UCSD-AML1 (cell line): Measurements from ENCODE around the gene NXPH2.
"Not testable (repeated sequence)": the region's sequence is repeated elsewhere in the genome, so short reads cannot be mapped to it uniquely, and the experiment has no call there.

Experiments used
- DNase-seq: peaks from one replicate; lab custom pipeline; 2025; ENCODE audit not compliant: unreplicated experiment; lab: John Stamatoyannopoulos, UW

Gene NXPH2

DNA sequence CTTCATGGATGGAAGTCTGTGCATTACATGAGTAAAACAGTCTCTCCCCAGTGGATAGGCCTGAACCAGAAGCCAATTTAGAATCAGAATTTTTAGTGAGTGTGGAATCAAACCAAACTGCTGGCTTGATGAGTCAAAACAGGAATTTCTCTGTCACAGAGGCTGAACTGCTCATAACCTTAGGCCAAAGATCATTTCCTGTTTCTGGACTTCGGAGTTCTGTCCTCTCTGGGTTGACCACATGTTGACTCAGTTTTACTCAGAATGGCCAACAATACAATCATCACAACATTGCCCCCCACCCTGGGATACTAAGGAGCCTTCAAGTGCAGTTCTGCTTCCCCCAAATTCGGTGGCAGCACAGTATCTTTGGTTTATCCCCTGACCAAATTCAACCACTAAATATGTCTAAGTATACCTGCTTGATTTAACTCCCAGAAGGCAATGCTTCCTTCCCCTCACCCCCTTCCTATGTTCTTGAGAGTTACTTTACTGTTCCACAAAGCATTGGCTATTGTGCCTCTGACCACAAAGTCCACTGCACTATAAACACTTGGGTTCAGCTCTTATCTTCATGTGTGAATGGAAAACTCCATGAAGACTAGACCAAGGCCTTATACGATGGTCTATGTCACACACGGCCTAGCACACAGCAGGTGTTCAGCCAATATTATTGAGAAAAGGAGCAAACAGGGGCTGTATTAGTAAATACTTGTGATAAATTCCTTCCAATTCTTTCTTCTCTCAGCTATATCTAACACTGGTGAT, 67.8 kb downstream of the NXPH2 start:
- DNase-seq, result no peak

DNA sequence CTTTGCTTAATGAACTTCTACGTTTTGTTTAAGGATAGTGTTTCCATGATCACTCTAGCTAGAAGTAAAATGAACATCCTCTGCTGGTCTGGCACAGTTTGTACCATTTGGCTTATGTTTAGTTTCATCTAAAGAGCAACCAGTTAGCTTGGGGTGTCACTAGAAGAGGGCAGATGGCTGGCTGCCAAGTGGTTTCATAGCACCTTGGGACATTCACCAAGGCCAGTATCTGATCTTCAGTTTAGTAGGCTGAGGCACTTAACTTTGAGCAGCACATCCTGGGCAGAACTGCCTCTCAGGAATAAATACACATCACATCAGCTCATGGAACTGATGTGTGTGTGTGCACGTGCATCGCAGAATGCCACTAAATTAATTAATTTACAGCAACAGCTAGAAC, 68.4 kb downstream of the NXPH2 start:
- peak; percentile 10 for DNase-seq

- no peak for DNase-seq
Observed at GRCh38 chr2:138708682-138709241, 71.4 kb downstream of the NXPH2 start.

GRCh38 chr2:138707392-138708074, 72.7 kb downstream of the NXPH2 start:
- no peak for DNase-seq

GRCh38 chr2:138703242-138703641, 76.9 kb downstream of the NXPH2 start:
- no peak for DNase-seq

GRCh38 chr2:138700716-138701115, 79.5 kb downstream of the NXPH2 start:
- no peak for DNase-seq

GRCh38 chr2:138699421-138699820, 80.8 kb downstream of the NXPH2 start:
- peak; percentile 8 for DNase-seq

GRCh38 chr2:138698428-138698827, 81.8 kb downstream of the NXPH2 start:
- DNase-seq, result no peak

GRCh38 chr2:138691667-138692066, 88.5 kb downstream of the NXPH2 start:
- peak; percentile 7 for DNase-seq

GRCh38 chr2:138689705-138690104, 90.5 kb downstream of the NXPH2 start:
- peak; percentile 68 for DNase-seq

GRCh38 chr2:138682163-138682562, 98.0 kb downstream of the NXPH2 start:
- DNase-seq, result no peak

DNA sequence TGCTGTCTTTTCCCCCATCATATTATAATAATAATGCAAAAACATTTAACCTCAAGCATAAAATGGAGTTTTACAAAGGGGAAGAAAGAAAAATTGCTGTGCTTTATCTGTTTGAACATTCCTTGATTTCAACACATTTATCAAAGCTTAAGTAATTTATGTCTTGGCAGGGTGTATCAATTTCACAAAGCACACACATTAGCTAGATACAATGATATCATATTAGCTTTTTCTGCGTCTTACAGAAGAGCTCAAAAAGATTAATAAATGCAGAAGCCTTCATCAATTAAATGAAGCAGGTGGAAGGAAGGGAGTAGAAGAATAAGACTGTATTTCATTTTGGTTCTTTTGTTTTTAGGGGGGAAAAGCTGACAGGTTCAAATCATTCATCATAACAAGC, 103.0 kb downstream of the NXPH2 start:
- no peak for DNase-seq

DNA sequence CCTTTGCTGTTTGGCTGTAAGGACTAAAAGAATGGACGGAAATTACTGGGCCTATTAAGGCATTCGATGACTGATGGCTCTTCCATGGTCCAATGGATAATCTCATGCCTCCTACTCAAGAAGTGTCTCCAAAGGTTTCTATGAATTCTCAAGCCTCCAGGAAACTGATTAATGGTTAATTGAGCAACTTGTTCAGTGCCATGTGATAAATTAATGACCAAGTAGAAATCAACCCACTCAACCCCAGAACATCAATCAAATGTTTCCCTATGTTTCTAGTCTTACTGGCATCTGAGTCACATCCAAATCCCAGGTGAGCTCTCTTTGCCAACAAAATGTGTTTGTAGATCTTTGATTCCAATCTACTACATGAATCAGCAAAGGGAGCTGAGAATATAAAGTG, 103.6 kb downstream of the NXPH2 start:
- DNase-seq, result no peak

DNA sequence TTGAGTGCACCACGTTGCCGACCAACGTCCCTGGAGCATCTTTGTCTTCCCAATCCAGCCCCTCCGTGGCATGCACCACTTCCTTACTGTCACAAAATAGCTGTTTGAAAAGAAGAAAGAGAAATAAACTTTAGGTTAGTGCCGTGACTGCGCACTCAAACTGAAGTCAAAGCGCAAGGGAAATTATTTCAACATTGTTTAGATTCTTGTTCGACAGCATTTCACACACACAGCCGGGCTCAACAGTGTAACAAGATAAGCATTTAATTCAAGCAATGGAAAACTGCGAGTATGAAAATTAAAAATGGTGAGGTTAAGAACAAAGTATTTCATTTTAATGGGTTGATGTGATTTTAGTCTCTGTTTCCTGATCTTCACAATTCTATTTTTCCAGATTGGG, 108.6 kb downstream of the NXPH2 start:
- DNase-seq, result no peak

DNA sequence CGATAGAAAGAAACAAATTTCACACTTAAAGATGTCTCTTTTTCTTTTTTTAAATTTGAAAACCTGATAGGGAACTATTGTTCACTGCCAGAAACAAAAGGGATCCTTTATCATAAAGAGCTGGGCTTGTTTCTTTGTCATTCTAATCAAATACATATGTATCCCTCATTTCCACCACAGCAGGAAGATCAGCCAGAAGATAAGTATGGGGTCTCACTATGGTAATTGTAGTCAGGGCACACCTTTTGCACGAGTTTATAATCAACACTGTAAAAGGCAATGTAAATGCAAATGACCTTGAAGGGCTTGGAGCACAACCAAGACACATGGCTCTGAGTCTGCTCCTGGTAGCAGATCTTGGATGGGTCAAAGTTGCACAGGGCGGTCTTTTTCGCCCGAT, 109.5 kb downstream of the NXPH2 start:
- no peak for DNase-seq

DNA sequence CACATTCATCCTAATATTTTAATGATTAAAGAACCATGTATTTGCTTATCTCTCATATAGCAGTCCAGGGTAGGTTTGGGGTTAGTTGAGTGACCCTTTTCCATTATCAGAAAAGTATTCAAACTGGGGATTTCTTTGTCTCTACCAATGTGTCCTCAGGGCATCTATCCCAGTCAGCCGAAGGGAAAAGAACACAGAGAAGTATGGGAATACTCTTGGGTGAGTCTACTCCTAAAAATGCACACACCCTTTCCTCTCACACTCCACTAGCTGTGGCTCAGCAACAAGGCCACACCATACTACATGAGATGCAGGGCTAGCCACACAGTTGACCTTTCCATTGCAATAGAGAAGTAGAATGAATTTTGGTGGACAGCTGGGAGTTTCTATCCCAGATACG, 114.3 kb downstream of the NXPH2 start:
- DNase-seq, result no peak

GRCh38 chr2:138658187-138658894, 121.8 kb downstream of the NXPH2 start:
- DNase-seq, result no peak

GRCh38 chr2:138654146-138654545, 126.0 kb downstream of the NXPH2 start:
- DNase-seq, result peak; percentile 52

GRCh38 chr2:138652378-138652777, 127.8 kb downstream of the NXPH2 start:
- DNase-seq, result peak; percentile 12

DNA sequence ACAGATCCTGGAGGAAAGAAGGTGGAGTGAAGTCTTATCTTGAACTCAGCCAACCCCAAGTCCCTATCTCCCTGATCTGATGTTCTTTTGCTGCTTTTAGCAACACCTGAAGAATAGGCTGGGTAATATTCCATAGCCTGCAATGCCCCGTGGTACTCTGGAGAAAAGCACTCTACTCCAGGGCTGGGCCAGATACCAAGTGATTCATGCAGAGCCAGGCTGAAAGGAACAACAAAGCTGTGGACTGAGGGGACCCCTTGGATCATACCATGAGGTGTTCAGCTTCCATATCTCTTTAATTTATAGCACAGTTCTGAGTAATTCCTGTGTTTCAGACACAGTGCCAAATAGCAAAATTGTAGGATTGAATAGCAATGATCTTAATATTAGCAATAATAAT, 130.6 kb downstream of the NXPH2 start:
- DNase-seq, result no peak

DNA sequence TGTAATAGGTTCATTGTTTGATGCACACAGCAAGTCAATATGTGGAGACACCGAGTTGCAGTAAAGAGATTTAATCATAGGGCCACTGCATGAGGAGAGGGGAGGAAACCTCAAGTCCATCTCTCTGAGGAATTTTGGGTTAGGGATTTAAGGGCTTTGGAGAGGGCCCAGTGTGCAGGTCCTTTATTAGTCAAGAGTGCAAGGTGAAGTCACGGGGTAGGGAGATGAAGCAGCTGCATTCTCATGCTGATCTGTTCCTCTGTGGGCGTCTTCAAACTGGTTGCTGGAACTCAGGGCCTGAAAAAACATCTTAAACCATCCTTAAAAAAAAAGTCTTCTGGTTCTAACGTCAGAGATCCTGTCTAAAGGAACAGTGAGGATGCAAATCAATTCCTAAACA, 131.6 kb downstream of the NXPH2 start:
- DNase-seq, result no peak

GRCh38 chr2:138644776-138645175, 135.4 kb downstream of the NXPH2 start:
- DNase-seq, result not testable (repeated sequence)
